ENCODE results near the gene ATP9B.

The ATP9B gene

DNA sequence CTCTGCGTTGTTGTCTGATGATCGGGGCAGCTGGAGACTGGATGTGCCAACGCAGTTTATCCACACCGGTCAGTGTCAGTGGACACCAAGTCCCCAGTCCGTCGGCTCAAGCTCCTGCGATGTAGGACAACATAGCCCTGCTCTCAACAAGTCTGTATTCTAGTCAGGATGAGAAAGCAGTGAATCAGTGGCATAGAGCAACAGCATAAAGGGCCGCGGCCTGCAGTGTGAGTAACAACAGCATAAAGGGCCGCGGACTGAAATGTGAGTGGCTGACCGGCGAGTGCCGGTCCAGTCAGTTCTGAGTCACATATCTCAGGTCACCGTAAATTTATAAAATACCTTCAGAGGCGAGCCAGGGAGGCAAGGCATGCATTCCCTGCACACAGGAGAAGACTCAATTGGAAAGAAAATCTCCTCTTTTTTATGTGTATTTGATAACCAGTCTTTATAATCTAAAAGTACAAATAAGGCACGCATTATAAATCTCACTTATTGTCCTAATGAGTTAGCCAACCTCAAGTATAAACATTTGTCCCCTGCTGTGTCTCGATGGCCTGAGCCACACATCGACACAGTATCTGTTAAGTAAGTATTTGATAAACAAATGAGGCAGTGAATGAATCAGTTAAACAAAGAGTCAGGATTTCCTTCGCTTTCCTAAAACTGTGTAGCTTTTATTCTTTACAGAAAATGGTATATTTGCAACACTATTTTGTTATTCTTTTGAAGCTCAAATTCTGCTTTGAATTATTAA, 292.8 kb downstream of the ATP9B start:
- TF ChIP-seq CTCF (IDR thresholded peaks at IDR 0.05; ENCODE audit: insufficient read depth, low read length, poor library complexity, severe bottlenecking) = no peak
- Histone ChIP-seq H3K27me3 (replicated peaks; ENCODE audit: control insufficient read depth, insufficient read depth, low read length) (no peaks in the 10 kb centered on the region), H3K36me3 (ENCODE audit: control insufficient read depth, insufficient read depth, low read length) (peaks cover 3% of the 10 kb centered on the region), H3K4me3 (replicated peaks; ENCODE audit: low read depth, low read length) (no peak overlapping the region)
- no peak for DNase-seq (ENCODE audit: extremely low read depth, insufficient read length)

GRCh38 chr18:79365701-79366100, 296.5 kb downstream of the ATP9B start:
- TF ChIP-seq CTCF (IDR thresholded peaks at IDR 0.05; ENCODE audit: insufficient read depth, low read length, poor library complexity, severe bottlenecking) = no peak
- Histone ChIP-seq H3K27me3 (replicated peaks; ENCODE audit: control insufficient read depth, insufficient read depth, low read length) (no peaks in the 10 kb centered on the region), H3K4me3 (replicated peaks; ENCODE audit: low read depth, low read length) (no peak overlapping the region), H3K36me3 (ENCODE audit: control insufficient read depth, insufficient read depth, low read length) (peaks cover 3% of the 10 kb centered on the region)
- DNase-seq (ENCODE audit: extremely low read depth, insufficient read length) = no peak

DNA sequence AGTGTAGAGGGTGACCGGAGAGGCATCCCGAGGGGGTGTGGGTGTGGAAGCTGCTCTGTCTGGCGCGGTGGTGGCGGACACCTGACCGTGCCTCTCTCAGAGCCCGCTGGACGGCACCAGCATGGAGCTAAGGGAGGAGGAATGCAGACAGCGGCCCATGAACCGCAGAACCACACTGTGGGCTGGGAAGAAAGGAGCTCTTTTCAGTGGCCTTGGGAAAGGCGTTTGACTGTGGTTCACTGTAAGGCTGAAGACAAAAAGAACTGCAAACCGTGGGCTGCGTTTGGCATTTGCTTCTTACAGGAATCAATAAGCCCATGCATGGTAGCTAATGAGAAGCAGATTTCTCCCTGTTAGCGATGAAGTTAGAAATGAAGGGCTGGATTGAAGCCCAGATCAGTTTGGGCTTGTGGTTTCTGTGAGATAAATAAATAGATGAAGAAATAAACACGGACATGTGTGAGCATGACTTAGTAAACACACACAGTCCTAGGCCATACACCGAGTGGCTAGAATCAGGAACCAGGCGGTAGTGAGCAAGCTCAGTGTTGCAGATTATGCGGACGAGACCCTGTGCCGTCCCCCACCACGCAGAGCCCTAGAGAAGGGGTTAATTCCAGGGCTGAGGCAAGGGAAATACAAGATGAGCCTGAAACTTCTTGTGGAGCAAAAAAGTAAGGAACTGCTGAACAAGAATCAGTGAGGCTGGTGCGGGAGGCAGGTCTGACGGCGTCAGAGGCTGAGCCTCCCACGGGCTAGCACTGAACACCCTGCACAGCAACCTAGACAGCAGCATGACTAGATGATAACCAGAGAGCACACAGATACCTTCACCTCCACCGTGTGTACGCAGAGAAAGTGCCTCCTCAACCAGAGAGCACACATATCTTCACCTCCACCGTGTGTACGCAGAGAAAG, 297.2 kb downstream of the ATP9B start:
- TF ChIP-seq CTCF (IDR thresholded peaks at IDR 0.05; ENCODE audit: insufficient read depth, low read length, poor library complexity, severe bottlenecking) = no peak
- no peak for DNase-seq (ENCODE audit: extremely low read depth, insufficient read length)
- peaks cover 3% of the 10 kb centered on the region; the same call in 1 of the 2 replicates for H3K36me3 ChIP-seq (ENCODE audit: control insufficient read depth, insufficient read depth, low read length)
- no peaks in the 10 kb centered on the region for H3K27me3 ChIP-seq (replicated peaks; ENCODE audit: control insufficient read depth, insufficient read depth, low read length)
- no peak overlapping the region for H3K4me3 ChIP-seq (replicated peaks; ENCODE audit: low read depth, low read length)

DNA sequence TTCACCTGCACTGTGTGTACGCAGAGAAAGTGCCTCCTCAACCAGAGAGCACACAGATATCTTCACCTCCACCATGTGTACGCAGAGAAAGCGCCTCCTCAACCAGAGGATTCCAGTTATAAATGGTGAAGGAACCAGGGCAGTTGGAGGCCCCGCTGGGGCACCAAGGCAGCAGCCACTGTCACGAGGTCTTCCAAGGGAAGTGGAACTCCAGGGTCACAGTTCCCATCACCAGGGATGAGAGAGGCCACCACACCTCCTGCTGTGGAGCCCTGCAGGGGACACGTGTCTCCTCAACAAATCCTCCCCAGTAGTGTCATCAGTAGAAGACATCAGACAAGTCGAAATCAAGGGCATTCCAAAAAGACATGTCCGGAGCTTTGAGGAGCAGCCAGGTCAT, 298.3 kb downstream of the ATP9B start:
- no peak overlapping the region for H3K4me3 ChIP-seq (replicated peaks; ENCODE audit: low read depth, low read length)
- no peaks in the 10 kb centered on the region for H3K27me3 ChIP-seq (replicated peaks; ENCODE audit: control insufficient read depth, insufficient read depth, low read length)
- TF ChIP-seq CTCF (IDR thresholded peaks at IDR 0.05; ENCODE audit: insufficient read depth, low read length, poor library complexity, severe bottlenecking) = no peak
- DNase-seq (ENCODE audit: extremely low read depth, insufficient read length) = no peak
- 0 out of 2 replicates have a peak, but pooled peaks cover 2% of the 10 kb centered on the region for H3K36me3 ChIP-seq (ENCODE audit: control insufficient read depth, insufficient read depth, low read length)

DNA sequence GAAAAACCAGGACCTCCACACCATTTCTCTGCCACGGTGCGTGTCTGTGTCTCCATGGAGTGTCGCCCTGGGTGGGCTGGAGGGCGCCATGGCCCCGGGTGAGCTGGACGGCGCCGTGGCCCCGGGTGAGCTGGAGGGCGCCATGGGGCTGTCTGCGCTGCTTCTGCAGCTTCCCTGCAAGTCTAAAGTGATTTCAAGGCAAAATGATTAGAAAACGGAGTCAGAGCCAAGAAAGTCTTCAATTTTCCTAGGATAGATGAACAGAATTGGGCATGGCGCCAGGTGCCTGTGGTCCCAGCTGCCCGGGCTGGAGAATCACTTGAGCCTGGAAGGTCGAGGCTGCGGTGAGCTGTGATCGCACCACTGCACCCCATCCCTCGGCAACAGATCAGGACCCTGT, 298.8 kb downstream of the ATP9B start:
- H3K27me3 ChIP-seq (replicated peaks; ENCODE audit: control insufficient read depth, insufficient read depth, low read length) = no peaks in the 10 kb centered on the region
- DNase-seq (ENCODE audit: extremely low read depth, insufficient read length) = no peak
- TF ChIP-seq CTCF (IDR thresholded peaks at IDR 0.05; ENCODE audit: insufficient read depth, low read length, poor library complexity, severe bottlenecking) = no peak
- 0 out of 2 replicates have a peak, but pooled peaks cover 2% of the 10 kb centered on the region for H3K36me3 ChIP-seq (ENCODE audit: control insufficient read depth, insufficient read depth, low read length)
- no peak overlapping the region for H3K4me3 ChIP-seq (replicated peaks; ENCODE audit: low read depth, low read length)

Data from GM06990 (cell line).